HT-29 (cell line): ENCODE data around the gene VAV2. TPM values are rescaled to one million over a fixed set of nuclear protein-coding genes. Genes with fewer than 3 reads are reported as not detected.

Experiments
- total RNA-seq: library from RNA; depleted of rRNA; stranded (reverse); fragments of >200 nt; shearing (Covaris generic); gene quantifications from 2 replicates; pipeline ENCODE4 v1.2.3, GENCODE V29; 2014; rRNA removed

The VAV2 gene
- total RNA-seq, 1 experiment from 2014 or later: 20.3 TPM

Other genes with a start within 250 kb of the VAV2 start
- 14.2 and 21.0 TPM in 2 replicates for gene BRD3OS, start 33.2 kb upstream of the VAV2 start, total RNA-seq
- 15.8 and 21.8 TPM in 2 replicates for gene BRD3, start 75.7 kb upstream of the VAV2 start, total RNA-seq
- gene WDR5, start 143.8 kb upstream of the VAV2 start, total RNA-seq: 37.3 and 42.5 TPM in 2 replicates
- gene RNU6ATAC, start 172.2 kb upstream of the VAV2 start, total RNA-seq: not detected in 2 replicates